ENCODE data around the gene CDPF1.

- TF ChIP-seq EZH2phosphoT487 (IDR thresholded peaks at IDR 0.05; ENCODE audit: unreplicated experiment) (no peak), CTCF (conservative IDR thresholded peaks at IDR 0.05; ENCODE audit: low read depth in 2 of 2) (no peak), EZH2 (IDR thresholded peaks at IDR 0.05; ENCODE audit: low read depth, unreplicated experiment) (no peak), POLR2AphosphoS5 (IDR thresholded peaks at IDR 0.05; ENCODE audit: low read depth) (no peak), REST (IDR thresholded peaks at IDR 0.05; ENCODE audit: unreplicated experiment) (no peak), NANOG (IDR thresholded peaks at IDR 0.05; ENCODE audit: borderline replicate concordance) (no peak), CREB1 (CRISPR knock-in tag; IDR thresholded peaks at IDR 0.05; ENCODE audit: low read depth) (no peak), STAT1 (IDR thresholded peaks at IDR 0.05; ENCODE audit: unreplicated experiment) (no peak)
Observed at GRCh38 chr22:46234969-46235368, 15.1 kb downstream of the CDPF1 start.

Measured in GM23338 (cell line).